Measurements from ENCODE around the gene P3H4.

DNA sequence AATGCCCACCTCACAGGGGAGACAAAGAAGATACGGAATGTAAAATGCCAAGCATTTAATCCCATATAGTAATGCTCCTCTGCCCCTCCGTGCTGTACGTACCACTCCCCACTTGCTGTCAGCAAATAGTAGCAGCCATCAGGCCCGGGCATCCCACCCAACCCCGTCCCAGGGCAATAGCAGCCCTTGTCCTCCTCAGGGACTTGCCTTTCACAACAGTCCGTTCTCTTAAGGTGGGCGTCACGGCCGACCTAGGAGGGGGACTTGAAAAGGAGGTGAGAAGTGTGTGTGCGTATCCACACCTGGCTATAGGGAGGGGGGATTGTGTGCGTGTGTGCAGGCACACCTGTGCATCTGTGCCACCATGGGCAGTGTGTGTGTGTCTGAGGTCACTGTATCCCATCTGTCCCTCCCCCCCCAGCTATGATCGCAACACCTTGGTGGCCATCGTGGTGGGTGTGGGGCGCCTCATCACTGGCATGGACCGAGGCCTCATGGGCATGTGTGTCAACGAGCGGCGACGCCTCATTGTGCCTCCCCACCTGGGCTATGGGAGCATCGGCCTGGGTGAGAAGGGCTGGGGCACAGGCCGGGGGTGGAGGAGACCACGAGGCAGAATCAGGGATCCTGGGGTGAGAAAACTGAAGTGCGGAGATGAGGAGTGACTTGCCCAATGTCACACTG lies 5.0 kb upstream of the P3H4 start:
- TF ChIP-seq POLR2A (IDR thresholded peaks at IDR 0.05) (no peak), CTCF (IDR thresholded peaks at IDR 0.05) (no peak)
